ENCODE data around the gene FPGS.

DNA sequence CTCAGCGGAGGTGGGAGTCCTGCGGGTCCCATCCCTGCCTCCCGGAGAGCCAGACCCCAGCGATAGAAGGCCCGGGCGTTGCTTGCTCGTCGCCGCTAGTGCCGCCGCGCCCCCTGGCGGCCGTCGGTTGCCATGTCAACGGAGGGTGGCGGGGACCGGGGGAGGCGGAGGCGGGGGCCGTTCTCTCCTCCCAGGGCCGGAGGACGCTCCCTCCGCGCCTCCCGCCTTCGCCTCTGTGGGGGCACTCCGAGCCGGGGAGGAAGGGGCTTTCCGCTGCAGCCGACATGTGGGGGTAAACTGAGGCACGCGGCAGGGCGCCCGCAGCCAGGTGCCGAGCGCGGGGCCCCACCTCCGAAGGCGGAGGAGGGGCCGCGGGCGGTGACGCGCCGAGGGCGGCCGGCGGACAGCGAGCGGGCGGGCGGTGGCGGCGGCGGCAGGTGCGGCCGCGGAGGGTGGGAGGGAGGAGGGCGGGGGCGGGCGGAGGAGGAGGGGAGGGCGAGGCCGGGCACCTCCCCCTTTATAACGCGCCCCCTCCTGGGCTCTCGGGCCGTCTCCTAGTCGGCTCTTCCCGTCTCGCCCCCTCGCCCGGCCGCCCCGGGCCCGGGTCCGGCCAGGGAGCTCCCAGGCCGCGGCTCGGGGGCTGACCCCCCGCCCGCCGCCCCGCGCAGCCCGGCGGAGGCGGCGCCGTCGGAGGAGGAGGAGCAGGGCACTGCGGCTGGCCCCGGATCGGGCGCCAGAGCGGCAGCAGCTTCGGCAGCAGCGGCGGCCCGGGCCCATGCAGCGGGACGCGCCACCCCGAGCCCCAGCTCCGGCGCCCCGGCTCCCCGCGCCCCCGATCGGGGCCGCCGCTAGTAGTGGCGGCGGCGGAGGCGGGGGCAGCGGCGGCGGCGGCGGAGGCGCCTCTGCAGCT, 17.4 kb upstream of the FPGS start:
- TF ChIP-seq POLR2A (IDR thresholded peaks at IDR 0.05; ENCODE audit: low read depth, low read length): no peak; the same call in 1 of the 2 replicates
- TF ChIP-seq MAFK (IDR thresholded peaks at IDR 0.05; ENCODE audit: low read depth, low read length): no peak
- TF ChIP-seq, protein P1, sequence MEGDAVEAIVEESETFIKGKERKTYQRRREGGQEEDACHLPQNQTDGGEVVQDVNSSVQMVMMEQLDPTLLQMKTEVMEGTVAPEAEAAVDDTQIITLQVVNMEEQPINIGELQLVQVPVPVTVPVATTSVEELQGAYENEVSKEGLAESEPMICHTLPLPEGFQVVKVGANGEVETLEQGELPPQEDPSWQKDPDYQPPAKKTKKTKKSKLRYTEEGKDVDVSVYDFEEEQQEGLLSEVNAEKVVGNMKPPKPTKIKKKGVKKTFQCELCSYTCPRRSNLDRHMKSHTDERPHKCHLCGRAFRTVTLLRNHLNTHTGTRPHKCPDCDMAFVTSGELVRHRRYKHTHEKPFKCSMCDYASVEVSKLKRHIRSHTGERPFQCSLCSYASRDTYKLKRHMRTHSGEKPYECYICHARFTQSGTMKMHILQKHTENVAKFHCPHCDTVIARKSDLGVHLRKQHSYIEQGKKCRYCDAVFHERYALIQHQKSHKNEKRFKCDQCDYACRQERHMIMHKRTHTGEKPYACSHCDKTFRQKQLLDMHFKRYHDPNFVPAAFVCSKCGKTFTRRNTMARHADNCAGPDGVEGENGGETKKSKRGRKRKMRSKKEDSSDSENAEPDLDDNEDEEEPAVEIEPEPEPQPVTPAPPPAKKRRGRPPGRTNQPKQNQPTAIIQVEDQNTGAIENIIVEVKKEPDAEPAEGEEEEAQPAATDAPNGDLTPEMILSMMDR (conservative IDR thresholded peaks at IDR 0.05; ENCODE audit: low read depth, low read length): peak; percentile 77
